ENCODE measurements around the gene FLAD1.
"Not testable (repeated sequence)": the region's sequence is repeated elsewhere in the genome, so short reads cannot be mapped to it uniquely, and the experiment has no call there.

The FLAD1 gene

DNA sequence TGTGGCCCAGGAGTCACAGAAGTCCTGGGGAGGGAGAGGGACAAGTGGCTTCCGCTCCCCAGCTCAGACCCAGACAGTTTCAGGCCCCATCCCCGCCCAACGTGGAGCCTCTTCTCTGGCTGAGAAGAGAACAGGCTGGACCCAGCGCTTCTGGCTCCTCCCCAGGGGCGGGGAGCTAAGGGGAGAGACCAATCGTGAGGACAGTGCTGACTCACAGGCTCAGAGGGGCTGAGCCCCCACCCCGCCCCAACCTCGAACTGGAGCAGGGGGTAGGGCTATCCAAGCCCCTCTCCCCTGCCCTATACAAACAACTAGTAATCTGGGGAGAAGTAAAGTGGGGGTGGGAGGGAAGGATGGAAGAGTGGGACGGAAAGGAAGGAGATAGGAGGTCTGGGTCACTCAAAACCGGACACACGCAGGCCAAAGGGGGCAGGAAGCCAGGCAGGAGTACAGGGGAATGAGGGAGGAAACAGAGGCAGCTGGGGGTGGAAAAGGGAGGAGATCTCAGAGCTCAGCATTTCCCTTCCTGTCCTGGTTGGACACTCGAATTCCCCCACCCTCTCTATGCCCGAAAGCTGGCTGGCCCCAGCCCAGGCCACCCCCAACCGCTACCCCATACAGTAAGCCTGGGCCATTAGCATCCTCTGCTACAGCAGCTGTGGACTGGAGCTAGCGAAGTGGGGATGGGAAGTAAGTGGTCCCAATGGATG is 12.4 kb upstream of the FLAD1 start, which contains the start of gene SHC1:
Gene SHC1 (minus strand): TSS at position 117 of the 710 bp plus-strand sequence. CDS start 221 bp downstream, outside the sequence.
- peaks cover 59% of the 10 kb centered on the region for H3K79me2 ChIP-seq (ENCODE audit: control insufficient read depth, insufficient read depth, low read length, unreplicated experiment)
- peaks cover 46% of the 10 kb centered on the region for H3K4me1 ChIP-seq (ENCODE audit: control insufficient read depth, insufficient read depth, low read length, unreplicated experiment)
- H3K36me3 ChIP-seq (ENCODE audit: insufficient read depth, low read length) = no peaks in the 10 kb centered on the region; the same call in 1 of the 2 replicates
- H2AFZ ChIP-seq (ENCODE audit: low read length, unreplicated experiment) = no peak within 1 kb of the TSS
- peak within 1 kb of the TSS; percentile 90 for H3K4me3 ChIP-seq (ENCODE audit: low read depth, low read length)
- H3K27me3 ChIP-seq (ENCODE audit: insufficient read depth, low read length) = no peaks in the 10 kb centered on the region
- peak within 1 kb of the TSS; percentile 97 for H3K27ac ChIP-seq (ENCODE audit: low read depth, low read length)

DNA sequence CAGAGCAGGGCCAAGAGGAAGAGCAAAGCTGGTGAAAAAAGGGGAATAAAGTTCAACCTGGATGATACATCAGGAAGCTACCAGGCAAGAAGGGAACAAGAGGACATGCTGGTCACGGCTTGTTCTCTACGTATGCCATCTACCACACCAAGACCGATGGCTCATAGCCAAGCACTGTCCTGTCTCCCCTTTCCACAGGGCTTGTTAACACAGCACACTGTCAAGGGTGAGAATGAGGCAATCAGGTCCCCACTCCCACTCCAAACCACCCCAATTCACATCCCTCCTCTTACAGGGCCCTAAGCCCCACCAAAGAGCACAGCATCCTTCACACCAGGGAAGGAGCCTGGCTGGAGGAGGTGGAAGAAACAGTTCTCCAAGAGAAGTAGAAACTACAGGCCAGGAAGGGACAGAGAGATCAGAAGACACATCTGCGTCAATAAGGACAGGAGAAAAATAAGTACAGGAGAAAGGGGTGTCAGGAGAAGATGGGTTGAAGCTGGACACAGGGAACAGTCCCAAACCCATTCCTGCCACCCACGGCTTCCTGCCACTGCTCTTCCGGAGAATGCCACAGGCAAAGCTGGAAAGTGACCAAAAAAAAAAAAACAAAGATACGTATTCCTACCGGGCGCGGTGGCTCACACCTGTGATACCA is 11.7 kb upstream of the FLAD1 start:
- Histone ChIP-seq H3K4me1 (ENCODE audit: control insufficient read depth, insufficient read depth, low read length, unreplicated experiment) (peaks cover 46% of the 10 kb centered on the region), H3K79me2 (ENCODE audit: control insufficient read depth, insufficient read depth, low read length, unreplicated experiment) (peaks cover 60% of the 10 kb centered on the region), H3K36me3 (ENCODE audit: insufficient read depth, low read length) (no peaks in the 10 kb centered on the region; the same call in 1 of the 2 replicates), H2AFZ (ENCODE audit: low read length, unreplicated experiment) (no peak overlapping the region), H3K27me3 (ENCODE audit: insufficient read depth, low read length) (no peaks in the 10 kb centered on the region), H3K27ac (ENCODE audit: low read depth, low read length) (peak overlapping the region; percentile 97), H3K4me3 (ENCODE audit: low read depth, low read length) (peak overlapping the region; percentile 90)

DNA sequence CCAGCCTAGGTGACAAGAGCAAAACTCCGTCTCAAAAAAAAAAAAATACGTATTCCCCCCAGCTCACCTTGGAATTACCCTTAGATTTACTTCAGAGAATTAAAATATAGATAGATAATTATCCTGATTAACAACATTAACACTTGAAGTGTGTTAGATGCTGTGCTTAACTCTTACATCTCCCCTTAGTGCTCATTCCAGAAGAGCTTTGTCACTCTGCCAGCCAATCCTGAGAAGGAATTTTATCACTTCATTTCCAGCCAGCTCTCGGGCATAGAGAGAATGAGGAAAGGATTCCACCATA is 11.0 kb upstream of the FLAD1 start:
- H2AFZ ChIP-seq (ENCODE audit: low read length, unreplicated experiment) = no peak overlapping the region
- H3K4me3 ChIP-seq (ENCODE audit: low read depth, low read length) = peak overlapping the region; percentile 90
- peak overlapping the region; percentile 97 for H3K27ac ChIP-seq (ENCODE audit: low read depth, low read length)
- H3K27me3 ChIP-seq (ENCODE audit: insufficient read depth, low read length) = no peaks in the 10 kb centered on the region
- H3K36me3 ChIP-seq (ENCODE audit: insufficient read depth, low read length) = no peaks in the 10 kb centered on the region; the same call in 1 of the 2 replicates
- peaks cover 60% of the 10 kb centered on the region for H3K79me2 ChIP-seq (ENCODE audit: control insufficient read depth, insufficient read depth, low read length, unreplicated experiment)
- peaks cover 46% of the 10 kb centered on the region for H3K4me1 ChIP-seq (ENCODE audit: control insufficient read depth, insufficient read depth, low read length, unreplicated experiment)

DNA sequence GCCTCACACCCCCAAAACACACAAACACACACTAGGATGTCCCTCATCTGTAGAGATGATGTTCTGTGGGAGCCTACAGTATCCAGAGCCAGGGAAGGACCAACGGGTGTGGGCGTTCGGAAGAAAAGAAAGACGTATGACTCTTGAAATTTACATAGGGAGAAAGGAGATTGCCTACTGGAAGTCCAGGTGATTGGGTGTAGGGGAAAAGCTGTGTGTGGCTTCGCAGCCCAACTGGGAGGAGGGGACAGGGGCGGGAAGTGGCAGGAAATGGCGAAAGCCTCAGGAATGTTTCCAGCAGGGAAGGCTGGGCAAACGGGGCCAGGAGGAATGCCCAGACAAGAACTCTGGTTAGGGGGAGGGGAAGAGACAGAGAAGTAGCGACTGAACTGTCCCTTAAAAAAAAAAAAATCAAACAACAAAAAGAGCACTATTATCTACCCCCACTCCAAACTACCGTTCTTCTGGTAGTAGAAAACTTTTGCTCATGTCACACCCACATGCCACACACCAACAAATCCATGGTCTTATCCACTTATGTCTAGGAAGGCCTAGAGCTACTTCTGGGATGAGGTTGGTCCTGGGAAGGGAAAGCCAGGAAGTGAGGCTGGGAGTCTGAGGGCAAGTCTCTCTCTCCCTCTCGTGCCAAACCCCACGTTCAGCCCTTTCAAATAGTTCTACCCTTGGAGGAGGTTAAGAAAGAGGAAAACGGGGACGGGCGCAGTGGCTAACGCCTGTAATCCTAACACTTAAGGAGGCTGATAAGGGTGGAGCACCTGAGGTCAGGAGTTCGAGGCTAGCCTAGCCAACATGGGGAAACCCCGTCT is 10.4 kb upstream of the FLAD1 start:
- H2AFZ ChIP-seq (ENCODE audit: low read length, unreplicated experiment) = no peak overlapping the region
- no peaks in the 10 kb centered on the region for H3K27me3 ChIP-seq (ENCODE audit: insufficient read depth, low read length)
- H3K4me3 ChIP-seq (ENCODE audit: low read depth, low read length) = peak overlapping the region; percentile 90
- peak overlapping the region; percentile 97 for H3K27ac ChIP-seq (ENCODE audit: low read depth, low read length)
- H3K36me3 ChIP-seq (ENCODE audit: insufficient read depth, low read length) = no peaks in the 10 kb centered on the region; the same call in 1 of the 2 replicates
- H3K4me1 ChIP-seq (ENCODE audit: control insufficient read depth, insufficient read depth, low read length, unreplicated experiment) = peaks cover 46% of the 10 kb centered on the region
- peaks cover 60% of the 10 kb centered on the region for H3K79me2 ChIP-seq (ENCODE audit: control insufficient read depth, insufficient read depth, low read length, unreplicated experiment)

DNA sequence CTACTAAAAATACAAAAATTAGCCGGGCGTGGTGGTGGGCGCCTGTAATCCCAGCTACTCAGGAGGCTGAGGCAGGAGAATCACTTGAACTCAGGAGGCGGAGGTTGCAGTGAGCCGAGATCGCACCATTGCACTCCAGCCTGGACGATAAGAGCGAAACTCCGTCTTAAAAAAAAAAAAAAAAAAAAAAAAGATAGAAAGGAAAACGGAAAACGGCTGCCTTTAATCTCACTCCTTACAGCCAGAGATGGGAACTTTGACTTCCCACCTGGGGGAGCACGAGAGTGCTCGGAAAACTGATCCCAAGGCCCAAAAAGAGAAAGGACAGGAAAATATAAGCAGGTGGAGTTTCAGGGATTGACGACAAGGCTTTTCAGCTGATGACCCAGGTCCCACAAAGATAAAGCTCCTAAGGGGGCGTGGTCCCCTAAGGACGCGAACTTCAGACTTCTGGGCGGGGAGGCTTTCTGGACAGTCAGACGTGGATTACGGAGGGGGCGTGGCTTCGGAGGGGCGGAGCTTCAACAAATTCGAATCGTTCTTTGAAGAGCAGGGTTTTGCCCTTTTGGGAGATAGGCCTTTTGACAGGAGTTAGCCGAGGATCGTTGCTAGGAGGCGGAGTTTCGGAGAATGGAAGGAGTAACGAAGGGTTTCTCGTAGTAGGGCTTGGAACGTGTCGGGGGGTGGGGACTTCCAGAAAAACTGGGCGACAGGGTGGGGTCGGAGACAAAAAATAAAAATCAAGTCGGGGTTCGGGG is 9.6 kb upstream of the FLAD1 start:
- Histone ChIP-seq H3K27me3 (ENCODE audit: insufficient read depth, low read length) (no peaks in the 10 kb centered on the region), H3K27ac (ENCODE audit: low read depth, low read length) (peak overlapping the region; percentile 97), H3K36me3 (ENCODE audit: insufficient read depth, low read length) (peaks cover 3% of the 10 kb centered on the region; the same call in 1 of the 2 replicates), H3K79me2 (ENCODE audit: control insufficient read depth, insufficient read depth, low read length, unreplicated experiment) (peaks cover 60% of the 10 kb centered on the region), H3K4me1 (ENCODE audit: control insufficient read depth, insufficient read depth, low read length, unreplicated experiment) (peaks cover 38% of the 10 kb centered on the region), H2AFZ (ENCODE audit: low read length, unreplicated experiment) (no peak overlapping the region), H3K4me3 (ENCODE audit: low read depth, low read length) (peak overlapping the region; percentile 90)

DNA sequence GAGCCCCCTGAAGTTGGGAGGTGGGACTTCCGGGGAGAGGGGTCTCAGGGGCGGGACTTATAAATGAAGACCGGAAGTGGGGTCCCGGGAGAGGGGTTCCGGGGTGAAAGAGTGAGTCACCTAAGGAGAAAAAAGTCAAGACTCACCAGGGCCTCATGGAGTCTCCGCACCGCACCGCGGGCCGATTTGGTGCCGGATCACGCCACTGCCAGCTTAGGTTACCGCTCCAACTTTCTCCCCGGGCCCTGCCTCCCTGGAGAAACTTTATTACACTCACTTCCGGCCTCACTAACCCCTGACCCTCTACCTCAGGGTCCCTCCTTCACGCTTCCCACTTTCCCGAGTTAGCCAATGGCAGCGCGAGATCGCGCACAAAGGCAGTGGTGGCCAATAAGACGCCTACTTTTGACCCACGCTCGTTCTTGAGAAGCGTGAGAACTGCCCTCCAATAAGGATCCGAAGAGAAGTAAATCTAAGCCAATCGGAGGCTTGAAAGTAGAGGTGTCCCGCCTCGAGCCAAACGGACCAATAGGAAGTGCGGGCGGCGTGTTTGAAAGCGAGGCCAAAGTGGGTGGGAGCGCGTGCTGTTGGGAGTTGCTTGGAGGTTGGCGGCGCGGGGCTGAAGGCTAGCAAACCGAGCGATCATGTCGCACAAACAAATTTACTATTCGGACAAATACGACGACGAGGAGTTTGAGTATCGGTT is 8.9 kb upstream of the FLAD1 start, which contains the start of gene CKS1B:
Gene CKS1B (plus strand): TSS at position 580 of the 706 bp plus-strand sequence. CDS start 65 bp downstream, at position 645.
- Histone ChIP-seq H3K27ac (ENCODE audit: low read depth, low read length) (peak within 1 kb of the TSS; percentile 97), H3K79me2 (ENCODE audit: control insufficient read depth, insufficient read depth, low read length, unreplicated experiment) (peaks cover 56% of the 10 kb centered on the region), H2AFZ (ENCODE audit: low read length, unreplicated experiment) (peak within 1 kb of the TSS; percentile 61), H3K4me1 (ENCODE audit: control insufficient read depth, insufficient read depth, low read length, unreplicated experiment) (peaks cover 36% of the 10 kb centered on the region), H3K4me3 (ENCODE audit: low read depth, low read length) (peak within 1 kb of the TSS; percentile 90), H3K36me3 (ENCODE audit: insufficient read depth, low read length) (peaks cover 4% of the 10 kb centered on the region; the same call in 1 of the 2 replicates), H3K27me3 (ENCODE audit: insufficient read depth, low read length) (no peaks in the 10 kb centered on the region)

DNA sequence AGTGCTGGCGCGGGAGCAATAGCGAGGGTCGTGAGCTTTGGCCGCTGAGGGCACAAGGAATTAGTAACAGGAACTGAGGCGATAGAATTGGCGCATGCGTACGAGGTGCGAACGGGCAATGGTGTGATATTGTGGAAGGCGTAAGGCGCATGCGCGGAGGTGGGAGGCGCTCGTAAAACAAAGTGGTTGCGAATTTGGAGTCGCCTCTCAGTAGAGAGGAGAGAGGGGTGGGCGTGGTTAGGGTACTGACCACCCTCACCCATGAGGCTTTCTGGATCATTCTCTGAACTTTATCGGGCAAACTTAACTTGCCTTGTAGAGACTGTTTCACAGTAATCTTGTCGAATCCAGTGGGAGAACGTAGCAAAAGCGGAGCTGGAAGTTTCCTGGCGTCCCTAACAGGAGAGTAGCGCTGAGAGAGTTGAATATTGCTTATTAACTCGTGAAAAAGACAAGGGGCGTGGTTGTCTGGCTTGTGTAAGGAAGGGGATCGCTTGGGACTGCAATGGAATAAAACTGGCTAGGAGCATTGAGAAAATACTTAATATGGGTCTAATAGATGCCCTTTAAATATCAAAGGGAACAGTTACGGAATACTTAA is 8.2 kb upstream of the FLAD1 start:
- Histone ChIP-seq H3K27ac (ENCODE audit: low read depth, low read length) (peak overlapping the region; percentile 97), H3K79me2 (ENCODE audit: control insufficient read depth, insufficient read depth, low read length, unreplicated experiment) (peaks cover 52% of the 10 kb centered on the region), H2AFZ (ENCODE audit: low read length, unreplicated experiment) (peak overlapping the region; percentile 61), H3K4me3 (ENCODE audit: low read depth, low read length) (peak overlapping the region; percentile 90), H3K4me1 (ENCODE audit: control insufficient read depth, insufficient read depth, low read length, unreplicated experiment) (peaks cover 36% of the 10 kb centered on the region), H3K27me3 (ENCODE audit: insufficient read depth, low read length) (no peaks in the 10 kb centered on the region), H3K36me3 (ENCODE audit: insufficient read depth, low read length) (peaks cover 8% of the 10 kb centered on the region; the same call in 1 of the 2 replicates)

DNA sequence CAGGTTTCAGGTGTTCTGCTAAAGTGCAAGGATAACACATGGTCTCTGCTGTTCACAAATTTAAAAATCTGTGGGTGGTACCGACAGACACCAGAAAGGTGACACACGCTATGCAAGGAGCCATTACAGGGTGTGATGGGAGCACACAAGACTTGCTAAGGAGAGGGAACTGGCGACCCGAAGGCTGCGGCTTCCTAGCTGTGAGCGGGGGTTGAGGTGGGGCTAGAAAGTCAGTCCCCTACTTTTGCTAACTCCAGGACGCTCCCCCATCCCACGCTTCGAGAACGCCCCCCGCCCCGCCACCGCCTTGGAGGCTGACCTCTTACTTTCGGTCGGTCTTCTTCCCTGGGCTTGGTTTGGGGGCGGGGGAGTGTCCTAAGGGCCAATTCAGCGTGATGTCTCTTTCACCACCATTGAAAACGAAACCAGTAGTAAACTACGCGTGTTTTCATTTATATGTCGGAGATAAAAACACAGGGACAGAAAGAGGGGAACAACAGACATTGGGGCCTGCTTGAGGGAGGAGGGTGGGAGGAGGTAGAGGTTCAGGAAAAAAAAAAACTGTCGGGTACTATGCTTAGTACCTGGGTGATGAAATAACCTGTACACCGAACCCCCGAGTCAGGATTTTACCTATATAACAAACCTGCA is 7.6 kb upstream of the FLAD1 start:
- Histone ChIP-seq H3K4me3 (ENCODE audit: low read depth, low read length) (peak overlapping the region; percentile 90), H2AFZ (ENCODE audit: low read length, unreplicated experiment) (peak overlapping the region; percentile 61), H3K27me3 (ENCODE audit: insufficient read depth, low read length) (no peaks in the 10 kb centered on the region), H3K27ac (ENCODE audit: low read depth, low read length) (peak overlapping the region; percentile 97), H3K4me1 (ENCODE audit: control insufficient read depth, insufficient read depth, low read length, unreplicated experiment) (peaks cover 36% of the 10 kb centered on the region), H3K36me3 (ENCODE audit: insufficient read depth, low read length) (peaks cover 8% of the 10 kb centered on the region; the same call in 1 of the 2 replicates), H3K79me2 (ENCODE audit: control insufficient read depth, insufficient read depth, low read length, unreplicated experiment) (peaks cover 46% of the 10 kb centered on the region)

DNA sequence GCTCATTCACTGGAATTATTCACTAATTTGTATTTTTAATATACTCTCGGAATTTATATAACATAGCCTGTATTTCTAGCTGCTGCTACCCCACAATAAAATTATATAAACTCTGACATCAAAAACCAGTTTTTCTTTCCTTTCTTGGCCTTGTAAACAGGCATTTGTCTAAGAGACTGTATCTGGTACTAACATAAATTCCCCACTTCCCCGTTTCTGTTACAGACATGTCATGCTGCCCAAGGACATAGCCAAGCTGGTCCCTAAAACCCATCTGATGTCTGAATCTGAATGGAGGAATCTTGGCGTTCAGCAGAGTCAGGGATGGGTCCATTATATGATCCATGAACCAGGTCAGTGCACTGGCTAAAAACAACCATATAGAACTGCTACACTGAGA is 5.4 kb upstream of the FLAD1 start:
- H3K27ac ChIP-seq (ENCODE audit: low read depth, low read length); H3K36me3 ChIP-seq (ENCODE audit: insufficient read depth, low read length): not testable (repeated sequence)

More for the DNA sequence above, 5.4 kb upstream of the FLAD1 start:
- not testable (repeated sequence) for H2AFZ ChIP-seq (ENCODE audit: low read length, unreplicated experiment); H3K4me3 ChIP-seq (ENCODE audit: low read depth, low read length); H3K27me3 ChIP-seq (ENCODE audit: insufficient read depth, low read length)
- peaks cover 18% of the 10 kb centered on the region for H3K4me1 ChIP-seq (ENCODE audit: control insufficient read depth, insufficient read depth, low read length, unreplicated experiment)
- peaks cover 45% of the 10 kb centered on the region for H3K79me2 ChIP-seq (ENCODE audit: control insufficient read depth, insufficient read depth, low read length, unreplicated experiment)
